ENCODE data around the gene NAA16.

DNA sequence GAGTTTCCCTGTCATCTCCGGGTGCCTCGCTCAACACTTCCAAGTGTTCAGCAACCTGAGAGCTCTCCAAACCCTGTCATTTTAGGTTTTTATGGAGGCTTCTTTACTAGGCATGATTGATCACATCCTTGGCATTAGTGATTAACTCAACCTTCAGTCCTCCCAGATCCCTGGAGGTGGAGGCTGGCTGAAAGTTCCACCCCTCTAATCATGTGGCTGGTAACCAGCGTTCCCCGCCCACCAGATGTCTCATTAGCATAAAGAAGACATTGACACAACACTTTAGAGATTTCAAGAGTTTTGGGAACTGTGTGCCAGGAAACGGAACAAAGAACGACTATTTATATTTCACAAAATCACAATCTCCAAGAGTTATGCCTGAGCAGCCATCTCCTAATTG is 75.1 kb downstream of the NAA16 start:
- TF ChIP-seq, protein P1, sequence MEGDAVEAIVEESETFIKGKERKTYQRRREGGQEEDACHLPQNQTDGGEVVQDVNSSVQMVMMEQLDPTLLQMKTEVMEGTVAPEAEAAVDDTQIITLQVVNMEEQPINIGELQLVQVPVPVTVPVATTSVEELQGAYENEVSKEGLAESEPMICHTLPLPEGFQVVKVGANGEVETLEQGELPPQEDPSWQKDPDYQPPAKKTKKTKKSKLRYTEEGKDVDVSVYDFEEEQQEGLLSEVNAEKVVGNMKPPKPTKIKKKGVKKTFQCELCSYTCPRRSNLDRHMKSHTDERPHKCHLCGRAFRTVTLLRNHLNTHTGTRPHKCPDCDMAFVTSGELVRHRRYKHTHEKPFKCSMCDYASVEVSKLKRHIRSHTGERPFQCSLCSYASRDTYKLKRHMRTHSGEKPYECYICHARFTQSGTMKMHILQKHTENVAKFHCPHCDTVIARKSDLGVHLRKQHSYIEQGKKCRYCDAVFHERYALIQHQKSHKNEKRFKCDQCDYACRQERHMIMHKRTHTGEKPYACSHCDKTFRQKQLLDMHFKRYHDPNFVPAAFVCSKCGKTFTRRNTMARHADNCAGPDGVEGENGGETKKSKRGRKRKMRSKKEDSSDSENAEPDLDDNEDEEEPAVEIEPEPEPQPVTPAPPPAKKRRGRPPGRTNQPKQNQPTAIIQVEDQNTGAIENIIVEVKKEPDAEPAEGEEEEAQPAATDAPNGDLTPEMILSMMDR (IDR thresholded peaks at IDR 0.05): no peak
- no peak for TF ChIP-seq POLR2A (IDR thresholded peaks at IDR 0.05)

All from gastroesophageal sphincter (tissue), 3 donors.